Measurements from ENCODE around the gene DHCR7. TPM values are rescaled to one million over a fixed set of nuclear protein-coding genes. Genes with fewer than 3 reads are reported as not detected.

The DHCR7 gene
- total RNA-seq, 1 donor from 2014 or later: 31.2 TPM

GRCh38 chr11:71481101-71481960 is 33.1 kb upstream of the DHCR7 start:
- intact Hi-C loops (cut with DNase I): no loop called here
- peak; percentile 41 for DNase-seq (ENCODE audit: low spot score)

GRCh38 chr11:71478528-71478840 is 30.3 kb upstream of the DHCR7 start:
- intact Hi-C loops (cut with DNase I): no loop called here
- DNase-seq (ENCODE audit: low spot score): no peak

GRCh38 chr11:71477641-71478527 is 29.7 kb upstream of the DHCR7 start:
- intact Hi-C loops (cut with DNase I): no loop called here
- DNase-seq (ENCODE audit: low spot score): no peak

- intact Hi-C loops (cut with DNase I): no loop called here
- DNase-seq (ENCODE audit: low spot score): no peak
Measured at GRCh38 chr11:71476926-71477640, 28.9 kb upstream of the DHCR7 start.

GRCh38 chr11:71476031-71476430 is 27.8 kb upstream of the DHCR7 start:
- intact Hi-C loops (cut with DNase I): no loop called here
- DNase-seq (ENCODE audit: low spot score): no peak

GRCh38 chr11:71474771-71475483 is 26.7 kb upstream of the DHCR7 start:
- peak; percentile 64 for DNase-seq (ENCODE audit: low spot score)

GRCh38 chr11:71474141-71474770 is 26.1 kb upstream of the DHCR7 start:
- DNase-seq (ENCODE audit: low spot score): peak; percentile 44
- intact Hi-C loops (cut with DNase I): no loop called here

More at GRCh38 chr11:71474771-71475483, 26.7 kb upstream of the DHCR7 start:
- intact Hi-C loops (cut with DNase I): no loop called here

- intact Hi-C loops (cut with DNase I): no loop called here
- DNase-seq (ENCODE audit: low spot score): peak; percentile 47
Measured at GRCh38 chr11:71473793-71474080, 25.5 kb upstream of the DHCR7 start.

- intact Hi-C loops (cut with DNase I): no loop called here
- peak; percentile 53 for DNase-seq (ENCODE audit: low spot score)
Measured at GRCh38 chr11:71472941-71473792, 25.0 kb upstream of the DHCR7 start.

- peak; percentile 39 for DNase-seq (ENCODE audit: low spot score)
- intact Hi-C loops (cut with DNase I): no loop called here
Measured at GRCh38 chr11:71472357-71472885, 24.2 kb upstream of the DHCR7 start.

- peak; percentile 38 for DNase-seq (ENCODE audit: low spot score)
- intact Hi-C loops (cut with DNase I): no loop called here
Measured at GRCh38 chr11:71470946-71471345, 22.8 kb upstream of the DHCR7 start.

- intact Hi-C loops (cut with DNase I): no loop called here
- no peak for DNase-seq (ENCODE audit: low spot score)
Measured at GRCh38 chr11:71467164-71467563, 19.0 kb upstream of the DHCR7 start.

- intact Hi-C loops (cut with DNase I): no loop called here
- DNase-seq (ENCODE audit: low spot score): peak; percentile 35
Measured at GRCh38 chr11:71466358-71466757, 18.2 kb upstream of the DHCR7 start.

GRCh38 chr11:71465054-71465453 is 16.9 kb upstream of the DHCR7 start:
- intact Hi-C loops (cut with DNase I): no loop called here
- peak; percentile 7 for DNase-seq (ENCODE audit: low spot score)

GRCh38 chr11:71463331-71464211 is 15.4 kb upstream of the DHCR7 start:
- peak; percentile 69 for DNase-seq (ENCODE audit: low spot score)
- intact Hi-C loops (cut with DNase I): no loop called here

- intact Hi-C loops (cut with DNase I): no loop called here
- peak; percentile 20 for DNase-seq (ENCODE audit: low spot score)
Measured at GRCh38 chr11:71462726-71463125, 14.5 kb upstream of the DHCR7 start.

- intact Hi-C loops (cut with DNase I): no loop called here
- peak; percentile 49 for DNase-seq (ENCODE audit: low spot score)
Measured at GRCh38 chr11:71461696-71462095, 13.5 kb upstream of the DHCR7 start.
